HG03469 (cell line): Measurements from ENCODE around the gene ANKDD1A.

Source experiments
- ATAC-seq: cut with Tn5 transposase; IDR thresholded peaks from one replicate; pipeline ENCODE4 v1.9.1; 2021; ENCODE audit warnings: mild to moderate bottlenecking, moderate library complexity, moderate number of reproducible peaks; ENCODE audit not compliant: unreplicated experiment

Gene ANKDD1A

GRCh38 chr15:64911311-64912186 is at the start of gene ANKDD1A:
Gene ANKDD1A, plus strand, starts transcription at chr15:64911902. Its CDS starts 29 bp downstream, at chr15:64911931.
- no peak for ATAC-seq

GRCh38 chr15:64861960-64862359 is 49.7 kb upstream of the ANKDD1A start:
- no peak for ATAC-seq

- no peak for ATAC-seq
These were observed 49.3 kb upstream of the ANKDD1A start for GRCh38 chr15:64862408-64862807.

- ATAC-seq: no peak
These were observed 47.6 kb upstream of the ANKDD1A start for GRCh38 chr15:64864068-64864467.

DNA sequence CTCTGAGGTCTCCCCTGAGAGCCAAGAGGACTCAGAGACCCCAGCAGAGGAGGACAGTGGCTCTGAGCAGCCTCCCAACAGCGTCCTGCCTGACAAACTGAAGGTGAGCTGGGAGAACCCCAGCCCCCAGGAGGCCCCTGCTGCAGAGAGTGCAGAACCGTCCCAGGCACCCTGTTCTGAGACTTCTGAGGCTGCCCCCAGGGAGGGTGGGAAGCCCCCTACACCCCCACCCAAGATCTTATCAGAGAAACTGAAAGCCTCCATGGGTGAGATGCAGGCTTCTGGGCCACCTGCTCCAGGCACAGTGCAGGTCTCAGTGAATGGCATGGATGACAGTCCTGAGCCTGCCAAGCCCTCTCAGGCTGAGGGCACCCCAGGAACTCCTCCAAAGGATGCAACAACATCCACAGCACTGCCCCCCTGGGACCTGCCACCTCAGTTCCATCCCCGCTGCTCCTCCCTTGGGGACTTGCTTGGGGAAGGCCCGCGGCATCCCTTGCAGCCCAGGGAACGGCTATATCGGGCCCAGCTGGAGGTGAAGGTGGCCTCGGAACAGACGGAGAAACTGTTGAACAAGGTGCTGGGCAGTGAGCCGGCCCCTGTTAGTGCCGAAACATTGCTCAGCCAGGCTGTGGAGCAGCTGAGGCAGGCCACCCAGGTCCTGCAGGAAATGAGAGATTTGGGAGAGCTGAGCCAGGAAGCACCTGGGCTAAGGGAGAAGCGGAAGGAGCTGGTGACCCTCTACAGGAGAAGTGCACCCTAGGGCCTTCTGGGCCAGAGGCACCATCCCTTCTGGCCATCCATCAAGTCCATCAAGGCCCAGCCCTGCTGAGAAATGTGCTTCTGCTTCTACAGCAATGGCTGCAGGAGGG is 46.3 kb upstream of the ANKDD1A start:
- ATAC-seq: no peak

- no peak for ATAC-seq
These were observed 45.6 kb upstream of the ANKDD1A start for GRCh38 chr15:64865998-64866520.

DNA sequence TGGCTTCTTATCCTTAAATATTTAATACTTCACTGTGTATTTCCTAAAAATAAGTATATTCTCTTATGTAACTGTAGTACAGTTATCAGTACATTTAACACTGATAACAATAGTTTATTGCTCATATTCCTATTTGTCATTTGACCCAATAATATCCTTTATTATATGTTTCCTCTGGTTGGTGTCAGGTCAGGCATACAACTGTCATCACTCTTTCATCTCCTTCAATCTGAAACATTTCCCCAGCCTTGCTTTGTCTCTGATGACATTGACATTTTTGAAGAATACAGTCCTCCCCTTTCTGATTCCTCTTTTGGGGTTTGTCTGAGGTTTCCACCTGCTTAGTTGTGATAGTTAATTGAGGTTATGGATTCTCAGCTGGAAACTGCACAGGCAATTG is 42.2 kb upstream of the ANKDD1A start:
- no peak for ATAC-seq

- no peak for ATAC-seq
These were observed 41.3 kb upstream of the ANKDD1A start for GRCh38 chr15:64870353-64870752.

GRCh38 chr15:64875641-64876223 is 36.0 kb upstream of the ANKDD1A start:
- ATAC-seq: no peak

GRCh38 chr15:64877435-64877834 is 34.3 kb upstream of the ANKDD1A start:
- no peak for ATAC-seq

GRCh38 chr15:64878705-64879104 is 33.0 kb upstream of the ANKDD1A start:
- ATAC-seq: no peak

DNA sequence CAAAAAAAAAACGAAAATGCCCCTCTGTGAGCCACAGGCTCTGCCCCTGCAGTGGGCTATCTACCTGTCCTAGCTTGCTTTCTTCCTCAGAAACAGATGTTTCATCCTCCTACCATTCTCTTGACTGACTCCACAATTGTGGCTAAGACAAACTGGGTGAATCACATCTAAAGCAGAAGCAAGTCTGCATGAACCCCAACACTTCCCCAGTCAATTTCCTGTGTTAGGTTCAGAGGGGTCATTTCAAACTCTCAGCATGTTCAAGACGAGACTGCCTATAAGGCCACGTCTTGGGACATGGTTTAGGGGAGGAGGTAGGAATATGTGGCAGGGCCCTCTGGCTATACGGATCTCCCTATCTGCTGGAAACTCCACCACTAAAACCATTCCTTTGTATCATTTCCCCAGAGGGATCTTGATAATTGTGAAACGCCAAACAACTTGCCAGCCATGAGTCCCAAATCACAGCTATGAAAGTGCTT is 28.6 kb upstream of the ANKDD1A start:
- no peak for ATAC-seq

DNA sequence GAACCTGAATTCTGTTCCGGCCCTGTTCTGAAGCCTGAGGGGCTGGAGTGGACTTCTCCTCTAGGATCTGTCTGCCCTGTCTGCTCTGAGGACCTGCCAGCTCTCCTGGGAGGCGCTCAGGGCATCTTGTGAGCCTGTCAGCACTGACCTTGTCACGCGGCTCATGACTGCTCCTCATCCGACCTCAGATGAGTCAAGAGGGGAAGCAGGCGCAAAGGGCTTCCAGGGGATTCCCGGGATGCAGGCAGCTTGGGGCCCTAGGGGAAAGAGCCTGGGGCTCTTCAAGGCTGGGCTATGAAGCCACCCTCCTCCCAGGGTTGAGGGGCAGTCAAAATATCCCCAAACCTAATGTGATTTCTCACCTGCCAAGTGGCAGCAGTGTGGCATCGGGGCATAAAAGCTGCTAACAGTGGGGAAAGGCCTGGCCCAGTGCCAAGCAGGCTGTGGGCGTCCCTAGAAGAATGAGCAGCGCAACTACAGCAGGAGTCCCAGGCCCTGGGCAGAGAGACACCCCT is 27.6 kb upstream of the ANKDD1A start:
- peak; percentile 35 for ATAC-seq

- ATAC-seq: no peak
These were observed 27.0 kb upstream of the ANKDD1A start for GRCh38 chr15:64884679-64885078.

- no peak for ATAC-seq
These were observed 23.4 kb upstream of the ANKDD1A start for GRCh38 chr15:64888336-64888735.

DNA sequence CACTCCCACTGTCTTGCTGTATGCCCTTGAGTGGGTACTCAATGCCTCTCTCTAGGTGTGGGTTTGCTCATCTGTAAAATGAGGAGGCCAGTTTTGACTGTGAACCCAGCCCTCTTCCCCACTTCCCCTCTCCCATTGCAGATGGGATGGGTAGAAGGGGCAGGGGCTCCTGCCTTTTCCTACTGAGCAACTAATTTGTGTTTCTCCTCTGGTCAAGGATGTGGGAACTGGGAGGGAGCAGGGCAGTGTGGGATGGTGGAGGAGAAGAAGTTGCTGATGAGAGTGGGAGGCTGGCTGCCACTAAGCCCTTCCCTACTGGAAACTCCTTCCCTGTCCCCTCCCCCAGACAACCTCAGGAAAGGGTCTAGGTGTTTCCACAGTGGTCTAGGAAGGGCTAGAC is 20.1 kb upstream of the ANKDD1A start:
- no peak for ATAC-seq

- no peak for ATAC-seq
These were observed 18.8 kb upstream of the ANKDD1A start for GRCh38 chr15:64892847-64893403.

GRCh38 chr15:64893481-64894394 is 18.0 kb upstream of the ANKDD1A start:
- peak; percentile 47 for ATAC-seq

DNA sequence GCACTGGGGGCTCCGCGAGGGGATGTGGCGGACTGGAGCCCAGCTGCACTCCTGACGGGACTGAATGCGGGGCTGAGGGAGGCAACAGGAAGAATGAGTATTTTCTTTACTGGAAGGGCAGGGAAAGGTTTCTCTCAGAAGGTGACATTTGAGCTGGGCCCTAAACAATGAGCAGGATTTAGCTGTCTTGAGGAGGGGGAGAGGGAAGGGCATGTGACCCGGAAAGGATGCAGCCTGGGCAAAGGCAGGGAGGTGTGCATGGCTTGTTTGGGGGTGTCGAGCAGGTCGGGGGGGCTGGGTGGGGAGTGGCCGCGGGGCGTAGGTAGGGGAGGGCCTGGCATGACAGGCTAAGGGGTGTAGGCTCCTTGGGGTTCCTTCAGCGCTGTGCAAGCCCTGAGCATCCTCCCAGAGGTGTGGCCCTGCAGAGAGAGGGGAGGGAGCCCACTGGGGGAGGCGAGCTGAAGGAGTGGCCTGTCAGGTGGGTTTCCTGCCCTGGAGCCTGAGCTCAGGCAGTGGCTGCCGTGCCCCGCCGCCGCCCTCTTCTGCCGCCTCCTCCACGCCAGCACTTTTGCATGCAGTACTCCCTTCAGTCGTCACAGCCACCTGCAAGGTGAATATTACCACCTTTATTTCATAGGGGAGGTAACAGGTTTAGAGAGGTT is 17.2 kb upstream of the ANKDD1A start:
- ATAC-seq: no peak
